ENCODE results near the gene LIPC. TPM values are rescaled to one million over a fixed set of nuclear protein-coding genes. Genes with fewer than 3 reads are reported as not detected.

Gene LIPC
- total and polyA plus RNA-seq, 8 donors = 0.23 to 7.5 (median 0.76) TPM; not detected in 4

- Histone ChIP-seq H3K9me3 (no peaks in the 10 kb centered on the region), H3K4me3 (no peak overlapping the region), H3K27me3 (no peaks in the 10 kb centered on the region), H3K4me1 (peaks cover 0 to 18% (median 11%) of the 10 kb centered on the region in 4 donors), H3K27ac (no peak overlapping the region), H3K36me3 (no peaks in the 10 kb centered on the region)
- intact Hi-C loops (cut with DNase I; ENCODE audit: low total_unique reads) = no loop called here
- peak in 1 of 2 donors; percentile 20 for DNase-seq
- no peak for TF ChIP-seq CTCF (IDR thresholded peaks at IDR 0.05)
- no peak for TF ChIP-seq EP300 (IDR thresholded peaks at IDR 0.05)
- no peak for TF ChIP-seq POLR2A (IDR thresholded peaks at IDR 0.05)
- WGBS, 5 donors = 81 to 96% (median 90%) methylated on average over 9 of the region's 9 CpGs
These were observed 114.3 kb downstream of the LIPC start for GRCh38 chr15:58546066-58546591.

GRCh38 chr15:58546635-58547627 lies 115.1 kb downstream of the LIPC start:
- TF ChIP-seq POLR2AphosphoS5 (IDR thresholded peaks at IDR 0.05) = peak in 1 of 3 donors; percentile 56
- TF ChIP-seq POLR2A (IDR thresholded peaks at IDR 0.05) = no peak
- TF ChIP-seq EP300 (IDR thresholded peaks at IDR 0.05) = no peak
- TF ChIP-seq CTCF (IDR thresholded peaks at IDR 0.05) = no peak
- Histone ChIP-seq H3K4me1 (peaks cover 0 to 26% (median 15%) of the 10 kb centered on the region in 4 donors), H3K4me3 (no peak overlapping the region), H3K27ac (peak overlapping the region in 2 of 5 donors; percentile 46 to 57), H3K27me3 (no peaks in the 10 kb centered on the region), H3K36me3 (no peaks in the 10 kb centered on the region), H3K9me3 (no peaks in the 10 kb centered on the region)
- peak; percentile 44 to 65 for DNase-seq
- intact Hi-C loops (cut with DNase I; ENCODE audit: low total_unique reads) = no loop called here
- 61 to 71% (median 65%) methylated on average over 13 of the region's 13 CpGs for WGBS, 5 donors

- Histone ChIP-seq H3K36me3 (no peaks in the 10 kb centered on the region), H3K4me1 (peaks cover 0 to 29% (median 21%) of the 10 kb centered on the region in 4 donors), H3K27me3 (no peaks in the 10 kb centered on the region), H3K9me3 (no peaks in the 10 kb centered on the region), H3K27ac (no peak overlapping the region), H3K4me3 (no peak overlapping the region)
- no peak for TF ChIP-seq EP300 (IDR thresholded peaks at IDR 0.05)
- no peak for TF ChIP-seq CTCF (IDR thresholded peaks at IDR 0.05)
- TF ChIP-seq POLR2AphosphoS5 (IDR thresholded peaks at IDR 0.05) = no peak
- no peak for TF ChIP-seq POLR2A (IDR thresholded peaks at IDR 0.05)
- intact Hi-C loops (cut with DNase I; ENCODE audit: low total_unique reads) = no loop called here
- DNase-seq = no peak
- WGBS, 5 donors = 88 to 97% (median 95%) methylated on average over 9 of the region's 9 CpGs
These were observed 116.0 kb downstream of the LIPC start for GRCh38 chr15:58547628-58548307.

- Histone ChIP-seq H3K36me3 (no peaks in the 10 kb centered on the region), H3K9me3 (no peaks in the 10 kb centered on the region), H3K4me1 (peaks cover 0 to 29% (median 21%) of the 10 kb centered on the region in 4 donors), H3K27ac (peak overlapping the region in 2 of 5 donors; percentile 5 to 45), H3K27me3 (no peaks in the 10 kb centered on the region), H3K4me3 (no peak overlapping the region)
- 89 to 93% (median 91%) methylated on average over 20 to 26 of the region's 26 CpGs for WGBS, 5 donors
- intact Hi-C loops (cut with DNase I; ENCODE audit: low total_unique reads) = no loop called here
- DNase-seq = peak in 1 of 2 donors; percentile 11
- TF ChIP-seq CTCF (IDR thresholded peaks at IDR 0.05) (no peak), EP300 (IDR thresholded peaks at IDR 0.05) (no peak), POLR2A (IDR thresholded peaks at IDR 0.05) (no peak), POLR2AphosphoS5 (IDR thresholded peaks at IDR 0.05) (no peak)
These were observed 116.7 kb downstream of the LIPC start for GRCh38 chr15:58548308-58549012.

Measured in stomach (tissue), 9 donors.